ENCODE measurements around the gene KIFBP. TPM values are rescaled to one million over a fixed set of nuclear protein-coding genes. Genes with fewer than 3 reads are reported as not detected.

The KIFBP gene
- total and polyA plus RNA-seq, 9 of the 15 experiments (the other 6 are each of a cell fraction or from before 2014, with no cell fraction given) = 5.6 to 23.2 (median 14.8) TPM

GRCh38 chr10:68955832-68956532 lies 32.6 kb upstream of the KIFBP start, which contains the start of gene DDX21 (continued):
- TF ChIP-seq CEBPZ (IDR thresholded peaks at IDR 0.05; ENCODE audit: borderline replicate concordance, low read depth, low read length) (no peak), HDAC2 (IDR thresholded peaks at IDR 0.05) (peak; percentile 99), PTRF (tag; IDR thresholded peaks at IDR 0.05) (no peak), SNAPC5 (CRISPR knock-in tag; IDR thresholded peaks at IDR 0.05) (no peak), GATAD2B (IDR thresholded peaks at IDR 0.05; ENCODE audit: borderline replicate concordance) (peak; percentile 82), POU5F1 (IDR thresholded peaks at IDR 0.05; ENCODE audit: borderline replicate concordance, low read depth, low read length, partially characterized antibody) (peak; percentile 58), SP2 (IDR thresholded peaks at IDR 0.05; ENCODE audit: extremely low read depth, low read depth, low read length, poor library complexity, severe bottlenecking) (no peak), ATF3 (IDR thresholded peaks at IDR 0.05) (peak; percentile 10; the same call in 1 of the 2 replicates), ATF3 (CRISPR knock-in tag; conservative IDR thresholded peaks at IDR 0.05) (peak; percentile 74; the same call in 1 of the 2 replicates), RBM39 (optimal IDR thresholded peaks at IDR 0.05; ENCODE audit: low read depth, low read length) (no peak), BHLHE40 (IDR thresholded peaks at IDR 0.05; ENCODE audit: low read length) (no peak; the same call in 1 of the 2 replicates), DEAF1 (CRISPR knock-in tag; IDR thresholded peaks at IDR 0.05) (peak; percentile 48; the same call in 1 of the 2 replicates), NUFIP1 (IDR thresholded peaks at IDR 0.05; ENCODE audit: partially characterized antibody) (no peak), ZZZ3 (IDR thresholded peaks at IDR 0.05) (peak; percentile 88), MTA1 (IDR thresholded peaks at IDR 0.05; ENCODE audit: borderline replicate concordance) (no peak)
- TF ChIP-seq, protein P1, sequence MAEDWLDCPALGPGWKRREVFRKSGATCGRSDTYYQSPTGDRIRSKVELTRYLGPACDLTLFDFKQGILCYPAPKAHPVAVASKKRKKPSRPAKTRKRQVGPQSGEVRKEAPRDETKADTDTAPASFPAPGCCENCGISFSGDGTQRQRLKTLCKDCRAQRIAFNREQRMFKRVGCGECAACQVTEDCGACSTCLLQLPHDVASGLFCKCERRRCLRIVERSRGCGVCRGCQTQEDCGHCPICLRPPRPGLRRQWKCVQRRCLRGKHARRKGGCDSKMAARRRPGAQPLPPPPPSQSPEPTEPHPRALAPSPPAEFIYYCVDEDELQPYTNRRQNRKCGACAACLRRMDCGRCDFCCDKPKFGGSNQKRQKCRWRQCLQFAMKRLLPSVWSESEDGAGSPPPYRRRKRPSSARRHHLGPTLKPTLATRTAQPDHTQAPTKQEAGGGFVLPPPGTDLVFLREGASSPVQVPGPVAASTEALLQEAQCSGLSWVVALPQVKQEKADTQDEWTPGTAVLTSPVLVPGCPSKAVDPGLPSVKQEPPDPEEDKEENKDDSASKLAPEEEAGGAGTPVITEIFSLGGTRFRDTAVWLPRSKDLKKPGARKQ (CRISPR knock-in tag; IDR thresholded peaks at IDR 0.05) = no peak
- TF ChIP-seq, protein P2, sequence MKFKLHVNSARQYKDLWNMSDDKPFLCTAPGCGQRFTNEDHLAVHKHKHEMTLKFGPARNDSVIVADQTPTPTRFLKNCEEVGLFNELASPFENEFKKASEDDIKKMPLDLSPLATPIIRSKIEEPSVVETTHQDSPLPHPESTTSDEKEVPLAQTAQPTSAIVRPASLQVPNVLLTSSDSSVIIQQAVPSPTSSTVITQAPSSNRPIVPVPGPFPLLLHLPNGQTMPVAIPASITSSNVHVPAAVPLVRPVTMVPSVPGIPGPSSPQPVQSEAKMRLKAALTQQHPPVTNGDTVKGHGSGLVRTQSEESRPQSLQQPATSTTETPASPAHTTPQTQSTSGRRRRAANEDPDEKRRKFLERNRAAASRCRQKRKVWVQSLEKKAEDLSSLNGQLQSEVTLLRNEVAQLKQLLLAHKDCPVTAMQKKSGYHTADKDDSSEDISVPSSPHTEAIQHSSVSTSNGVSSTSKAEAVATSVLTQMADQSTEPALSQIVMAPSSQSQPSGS (CRISPR knock-in tag; IDR thresholded peaks at IDR 0.05) = no peak; the same call in 1 of the 2 replicates

Measured in K562 (cell line).